ENCODE measurements around the gene MTIF2. TPM values are rescaled to one million over a fixed set of nuclear protein-coding genes. Genes with fewer than 3 reads are reported as not detected.

Gene MTIF2, protein sequence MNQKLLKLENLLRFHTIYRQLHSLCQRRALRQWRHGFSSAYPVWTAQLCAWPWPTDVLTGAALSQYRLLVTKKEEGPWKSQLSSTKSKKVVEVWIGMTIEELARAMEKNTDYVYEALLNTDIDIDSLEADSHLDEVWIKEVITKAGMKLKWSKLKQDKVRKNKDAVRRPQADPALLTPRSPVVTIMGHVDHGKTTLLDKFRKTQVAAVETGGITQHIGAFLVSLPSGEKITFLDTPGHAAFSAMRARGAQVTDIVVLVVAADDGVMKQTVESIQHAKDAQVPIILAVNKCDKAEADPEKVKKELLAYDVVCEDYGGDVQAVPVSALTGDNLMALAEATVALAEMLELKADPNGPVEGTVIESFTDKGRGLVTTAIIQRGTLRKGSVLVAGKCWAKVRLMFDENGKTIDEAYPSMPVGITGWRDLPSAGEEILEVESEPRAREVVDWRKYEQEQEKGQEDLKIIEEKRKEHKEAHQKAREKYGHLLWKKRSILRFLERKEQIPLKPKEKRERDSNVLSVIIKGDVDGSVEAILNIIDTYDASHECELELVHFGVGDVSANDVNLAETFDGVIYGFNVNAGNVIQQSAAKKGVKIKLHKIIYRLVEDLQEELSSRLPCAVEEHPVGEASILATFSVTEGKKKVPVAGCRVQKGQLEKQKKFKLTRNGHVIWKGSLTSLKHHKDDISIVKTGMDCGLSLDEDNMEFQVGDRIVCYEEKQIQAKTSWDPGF
- 45.9 and 54.8 TPM in 2 replicates for total RNA-seq

DNA sequence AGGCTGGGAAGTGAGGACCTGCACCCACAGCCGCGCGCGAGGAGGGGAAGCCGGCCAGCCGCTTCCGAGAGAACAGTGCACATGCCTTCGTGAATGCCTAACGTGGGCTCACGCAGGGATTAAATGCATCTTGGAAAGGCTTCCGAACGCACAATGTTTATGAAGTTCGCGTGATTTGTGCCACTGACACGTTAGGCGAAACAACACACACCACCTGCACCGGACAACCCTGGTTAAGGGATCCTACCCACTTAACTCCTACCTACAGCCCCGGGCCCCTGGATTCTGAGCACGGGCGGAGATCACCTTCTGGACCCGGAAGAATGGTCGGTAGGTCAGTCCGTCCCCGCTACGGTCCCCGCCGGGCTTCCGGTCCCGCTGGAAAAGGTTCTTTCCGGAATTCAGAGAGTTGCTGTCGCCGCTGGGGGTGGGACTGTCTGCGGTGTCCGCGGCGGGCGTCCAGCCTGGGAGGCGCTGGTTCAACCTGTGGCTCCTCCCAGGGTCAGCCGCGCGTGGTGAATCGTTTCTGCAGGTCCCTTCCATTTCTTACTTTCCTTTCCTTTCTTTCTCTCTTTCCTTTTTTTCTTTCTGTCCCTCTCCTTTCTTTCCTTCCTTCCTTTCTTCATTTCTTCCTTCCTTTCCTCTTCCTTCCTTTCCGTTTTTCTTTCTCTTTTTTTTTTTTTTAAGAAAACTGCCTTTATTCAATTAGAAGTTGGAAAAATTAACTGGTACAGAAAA, at the start of gene MTIF2:
MTIF2 (minus strand) TSS at position 325 of the 738 bp plus-strand sequence. CDS start 5,373 bp downstream, outside the sequence.

GRCh38 chr2:55232084-55232862, 36.8 kb downstream of the MTIF2 start, which contains the start of the genes CLHC1 and RPS27A:
CLHC1 (minus strand) TSS chr2:55232293; CDS start chr2:55222411, 9,882 bp downstream.
RPS27A (plus strand) TSS chr2:55232688; CDS start chr2:55232825, 137 bp downstream.

Other genes with a start within 250 kb of the MTIF2 start
- 176 and 177 TPM in 2 replicates for gene RTN4, start 218.8 kb downstream of the MTIF2 start, total RNA-seq
- 6.4 and 8.0 TPM in 2 replicates for gene CLHC1, start 36.9 kb downstream of the MTIF2 start, total RNA-seq
- gene RPS27A, start 36.5 kb downstream of the MTIF2 start, total RNA-seq = 745 and 984 TPM in 2 replicates
- gene CCDC88A, start 150.6 kb upstream of the MTIF2 start, total RNA-seq = 23.6 and 27.5 TPM in 2 replicates

All from smooth muscle cell of bladder (primary cell).